GM21447 (cell line): ENCODE data around the gene EME2.
"Not testable (repeated sequence)": the region's sequence is repeated elsewhere in the genome, so short reads cannot be mapped to it uniquely, and the experiment has no call there.

Source experiments
- ATAC-seq: cut with Tn5 transposase; IDR thresholded peaks from one replicate; pipeline ENCODE4 v1.9.1; 2021; ENCODE audit not compliant: unreplicated experiment

Gene EME2, protein sequence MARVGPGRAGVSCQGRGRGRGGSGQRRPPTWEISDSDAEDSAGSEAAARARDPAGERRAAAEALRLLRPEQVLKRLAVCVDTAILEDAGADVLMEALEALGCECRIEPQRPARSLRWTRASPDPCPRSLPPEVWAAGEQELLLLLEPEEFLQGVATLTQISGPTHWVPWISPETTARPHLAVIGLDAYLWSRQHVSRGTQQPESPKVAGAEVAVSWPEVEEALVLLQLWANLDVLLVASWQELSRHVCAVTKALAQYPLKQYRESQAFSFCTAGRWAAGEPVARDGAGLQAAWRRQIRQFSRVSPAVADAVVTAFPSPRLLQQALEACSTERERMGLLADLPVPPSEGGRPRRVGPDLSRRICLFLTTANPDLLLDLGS

DNA sequence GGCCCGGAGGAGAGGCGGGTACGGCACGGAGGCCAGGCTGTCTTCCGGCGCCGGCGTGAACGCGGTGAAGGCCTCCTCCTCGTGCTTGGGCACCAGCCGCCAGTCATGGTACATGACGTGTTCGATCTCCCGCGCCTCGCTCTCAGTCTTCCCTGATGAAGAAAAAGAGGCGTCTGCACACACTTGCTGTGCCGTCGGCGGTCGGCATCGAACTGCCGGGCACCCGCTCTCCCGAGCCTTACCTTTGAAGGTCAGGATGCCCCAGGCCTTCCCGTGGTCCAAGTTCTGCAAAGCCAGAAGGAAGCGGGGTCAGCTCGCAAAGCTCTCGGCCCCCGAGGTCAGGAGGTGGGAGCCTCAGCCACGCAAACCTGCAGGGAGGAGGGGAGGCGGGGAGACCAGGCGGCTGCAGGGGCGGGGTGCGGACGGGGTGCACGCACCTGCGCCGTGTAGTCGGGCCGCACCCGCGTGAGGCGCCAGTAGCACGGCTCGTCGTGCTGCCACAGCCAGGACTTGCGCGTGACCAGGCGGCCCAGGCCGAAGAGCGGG lies at the start of gene EME2:
Gene EME2, plus strand, starts transcription at position 449 of the 546 bp plus-strand sequence. CDS start 418 bp downstream, outside the sequence.
- no peak for ATAC-seq

DNA sequence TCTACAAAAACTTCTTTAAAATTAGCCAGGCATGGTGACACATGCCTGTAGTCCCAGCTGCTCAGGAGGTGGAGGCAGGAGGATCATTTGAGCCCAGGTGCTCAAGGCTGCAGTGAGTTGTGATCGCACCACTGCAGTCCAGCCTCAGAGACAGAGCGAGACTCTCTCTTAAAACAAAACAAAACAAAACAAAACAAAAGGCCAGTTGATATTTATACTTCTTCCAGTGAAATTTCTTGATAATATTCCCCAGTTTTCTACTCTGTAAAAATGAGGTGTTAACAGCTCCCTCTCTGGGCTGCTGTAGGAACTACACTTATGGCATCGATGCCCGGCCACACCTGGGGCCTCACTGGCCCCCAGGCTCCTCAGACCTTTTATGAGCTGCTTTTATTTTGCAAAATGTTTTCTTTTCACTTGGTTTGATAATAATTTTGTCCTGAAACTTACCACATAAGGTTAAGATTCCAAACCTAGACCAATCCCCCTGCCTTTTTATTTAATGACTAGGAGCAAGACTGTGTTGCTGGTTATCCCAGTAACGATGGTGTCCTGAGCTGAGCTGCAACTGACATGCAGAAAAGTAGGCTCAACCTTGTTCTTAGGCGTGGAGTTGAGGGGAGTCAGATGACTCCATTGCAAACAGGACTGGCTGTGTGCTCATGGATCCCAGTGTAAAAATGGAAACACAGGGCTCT lies 49.0 kb upstream of the EME2 start:
- ATAC-seq, result no peak

- no peak for ATAC-seq
These were observed 48.1 kb upstream of the EME2 start for GRCh38 chr16:1724491-1724890.

DNA sequence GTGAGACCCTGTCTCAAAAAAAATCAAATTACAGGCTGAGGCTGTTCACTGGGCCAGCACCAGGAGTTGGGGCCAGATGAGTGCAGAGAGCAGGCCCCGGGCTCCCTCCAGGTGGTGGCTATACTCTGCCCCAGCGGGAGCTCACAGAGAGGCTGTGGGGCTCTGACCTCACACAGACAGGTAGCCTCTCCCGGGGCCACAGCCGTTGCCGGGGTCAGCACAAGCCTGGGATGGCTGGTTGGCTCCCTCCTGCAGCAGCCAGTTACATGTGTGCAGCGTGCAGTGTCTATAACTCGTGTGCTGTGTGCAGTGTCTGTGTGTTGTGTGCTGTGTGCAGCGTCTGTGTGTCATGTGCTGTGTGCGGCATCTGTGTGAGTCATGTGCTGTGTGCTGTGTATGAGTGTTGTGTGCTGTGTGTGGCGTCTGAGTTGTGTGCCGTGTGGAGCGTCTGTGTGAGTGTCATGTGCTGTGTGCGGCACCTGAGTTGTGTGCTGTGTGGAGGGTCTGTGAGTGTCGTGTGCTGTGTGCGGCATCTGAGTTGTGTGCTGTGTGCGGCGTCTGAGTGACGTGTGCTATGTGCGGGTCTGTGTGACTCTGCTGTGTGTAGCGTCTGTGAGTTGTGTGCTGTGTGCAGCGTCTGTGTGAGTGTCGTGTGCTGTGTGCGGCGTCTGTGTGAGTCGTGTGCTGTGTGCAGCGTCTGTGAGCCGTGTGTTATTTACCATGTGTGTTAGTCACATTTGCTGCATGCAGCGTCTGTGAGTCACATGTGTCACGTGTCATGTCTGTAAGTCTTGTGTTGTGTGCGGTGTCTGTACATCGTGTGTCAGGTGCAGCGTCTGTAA lies 45.7 kb upstream of the EME2 start:
- ATAC-seq, result no peak

- ATAC-seq, result no peak
These were observed 44.7 kb upstream of the EME2 start for GRCh38 chr16:1727651-1728624.

DNA sequence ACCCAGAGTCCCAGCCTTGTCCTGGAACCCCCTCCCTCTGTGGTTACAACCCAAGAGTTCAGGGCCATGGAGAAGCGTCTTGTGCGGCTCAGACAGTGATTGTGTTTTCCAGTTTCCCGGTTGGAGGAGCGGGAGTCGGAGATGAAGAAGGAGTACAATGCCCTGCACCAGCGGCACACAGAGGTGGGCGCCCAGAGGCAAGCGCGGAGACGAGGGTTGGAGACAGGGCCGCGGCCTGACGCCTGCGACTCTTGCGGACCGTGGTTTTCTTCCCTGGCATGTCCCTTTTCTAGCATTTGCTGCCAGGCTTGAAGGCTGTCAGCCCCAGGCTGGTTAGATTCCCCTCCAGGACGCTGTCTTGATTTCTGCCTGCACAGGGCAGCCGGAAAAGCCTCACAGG lies 43.6 kb upstream of the EME2 start:
- ATAC-seq, result no peak

DNA sequence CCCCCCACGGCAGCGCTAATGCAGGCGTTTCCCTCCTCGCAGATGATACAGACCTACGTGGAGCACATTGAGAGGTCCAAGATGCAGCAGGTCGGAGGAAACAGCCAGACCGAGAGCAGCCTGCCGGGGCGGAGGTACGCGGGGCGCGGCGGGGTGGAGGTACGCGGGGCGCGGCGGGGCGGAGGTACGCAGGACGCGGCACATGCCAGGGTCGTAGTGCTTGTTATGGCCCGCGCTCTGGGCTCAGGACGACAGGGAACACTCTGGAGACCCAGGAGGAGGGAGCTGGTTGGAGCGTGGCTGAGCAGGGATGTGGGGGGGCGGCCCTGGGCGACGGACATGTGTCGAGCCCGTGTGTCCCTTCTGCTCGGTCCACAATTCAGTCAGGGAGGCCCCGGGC lies 43.2 kb upstream of the EME2 start:
- ATAC-seq, result no peak

DNA sequence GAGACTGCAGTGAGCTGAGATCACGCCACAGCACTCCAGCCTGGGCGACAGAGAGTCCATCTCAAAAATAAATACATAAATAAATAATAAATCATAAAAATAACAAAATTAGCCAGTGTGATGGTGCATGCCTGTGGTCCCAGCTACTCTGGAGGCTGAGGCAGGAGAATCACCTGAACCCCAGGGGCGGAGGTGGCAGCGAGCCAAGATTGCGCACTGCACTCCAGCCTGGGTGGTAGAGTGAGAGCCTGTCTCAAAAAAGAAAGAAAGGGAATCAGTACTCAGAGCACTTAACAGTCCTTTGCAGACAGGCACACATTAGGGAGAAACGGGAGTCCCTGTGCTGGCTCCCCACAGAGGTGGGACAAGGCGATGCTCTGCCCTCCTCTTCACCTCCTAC lies 41.5 kb upstream of the EME2 start:
- ATAC-seq, result no peak

GRCh38 chr16:1731603-1732002 lies 41.0 kb upstream of the EME2 start:
- ATAC-seq, result no peak

GRCh38 chr16:1732071-1732470 lies 40.5 kb upstream of the EME2 start:
- no peak for ATAC-seq

DNA sequence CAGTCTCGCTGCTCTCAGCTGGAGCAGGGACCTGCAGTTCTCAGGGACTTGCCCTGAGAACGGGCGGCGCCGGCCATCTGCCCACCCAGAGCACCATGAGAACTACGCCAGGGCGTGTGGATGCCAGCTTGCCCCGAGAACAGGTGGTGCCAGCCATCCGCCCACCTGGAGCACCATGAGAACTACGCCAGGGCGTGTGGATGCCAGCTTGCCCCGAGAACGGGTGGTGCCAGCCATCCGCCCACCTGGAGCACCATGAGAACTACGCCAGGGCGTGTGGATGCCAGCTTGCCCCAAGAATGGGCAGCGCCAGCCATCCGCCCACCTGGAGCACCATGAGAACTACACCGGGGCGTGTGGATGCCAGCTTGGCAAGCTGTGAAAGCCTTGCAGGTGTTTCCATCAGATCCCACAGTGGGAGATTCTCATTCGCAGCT lies 40.0 kb upstream of the EME2 start:
- ATAC-seq, result not testable (repeated sequence)

- no peak for ATAC-seq
These were observed 38.5 kb upstream of the EME2 start for GRCh38 chr16:1734123-1734522.

DNA sequence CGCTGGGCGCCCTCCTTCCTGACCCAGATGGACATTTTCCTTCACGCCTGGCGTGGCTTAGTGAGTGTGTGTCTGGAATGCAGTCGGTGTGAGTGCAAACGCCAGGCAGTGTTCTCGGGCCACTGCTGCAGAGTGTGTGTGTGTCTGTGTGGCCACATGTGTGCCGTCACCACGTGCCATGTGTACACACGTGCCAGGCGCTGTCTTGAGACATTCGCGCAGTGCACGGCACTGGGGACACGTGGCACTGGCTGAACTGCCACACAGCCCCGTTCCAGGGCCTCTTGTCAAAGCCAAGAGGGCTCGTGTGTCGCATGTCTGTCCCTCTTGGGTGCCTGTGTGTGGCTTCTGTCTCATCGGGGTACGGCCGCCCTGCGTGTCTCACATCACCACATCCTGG lies 37.8 kb upstream of the EME2 start:
- no peak for ATAC-seq

- no peak for ATAC-seq
These were observed 32.4 kb upstream of the EME2 start for GRCh38 chr16:1740234-1740633.

GRCh38 chr16:1740781-1741490 lies 31.7 kb upstream of the EME2 start:
- ATAC-seq, result no peak

- no peak for ATAC-seq
These were observed 31.0 kb upstream of the EME2 start for GRCh38 chr16:1741553-1742165.

DNA sequence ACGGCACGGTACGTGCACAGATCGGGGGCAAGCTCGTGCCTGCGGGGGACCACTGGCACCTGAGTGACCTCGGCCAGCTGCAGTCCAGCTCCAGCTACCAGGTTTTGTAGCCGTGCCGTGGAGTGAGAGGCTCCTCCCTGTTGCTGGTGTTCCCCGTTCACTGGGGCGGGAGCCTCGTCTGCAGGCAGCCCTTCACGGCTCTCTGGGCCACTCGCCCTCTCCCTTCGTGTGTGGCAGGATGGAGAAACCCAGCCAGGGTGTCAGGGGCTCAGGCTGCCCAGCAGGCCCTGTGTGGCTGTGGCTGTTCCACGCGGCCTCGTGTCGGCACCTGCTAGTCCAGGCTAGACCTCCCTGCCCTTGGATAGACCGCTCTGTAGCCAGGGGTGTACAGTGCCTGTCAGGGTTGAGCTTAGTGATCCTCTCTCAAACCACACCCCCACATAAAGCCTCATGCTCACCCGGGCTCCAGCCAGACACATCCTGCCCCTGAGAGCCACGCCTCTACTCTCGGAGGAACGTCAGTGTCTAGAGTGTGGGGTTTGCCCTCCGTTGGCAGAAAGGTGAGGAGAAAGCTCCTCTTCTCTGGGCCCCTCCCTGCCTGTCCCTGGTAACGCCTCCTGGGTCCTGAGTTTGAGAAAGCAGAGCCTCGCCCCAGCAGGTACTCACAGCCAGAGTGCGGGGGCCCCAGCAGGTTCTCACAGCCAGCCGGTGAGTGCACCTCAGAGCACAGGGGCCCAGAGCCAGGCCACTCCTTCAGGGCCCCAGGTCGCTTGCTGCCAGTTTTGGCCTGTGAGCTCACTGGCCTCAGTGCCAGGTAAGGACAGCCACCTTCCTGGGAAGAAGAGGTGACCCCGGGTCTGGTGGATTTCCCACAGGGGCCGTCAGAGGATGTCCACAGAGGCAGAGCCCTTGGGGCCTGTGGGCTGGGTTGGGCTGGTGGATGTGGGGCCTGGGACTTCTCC lies 29.0 kb upstream of the EME2 start:
- ATAC-seq, result no peak

DNA sequence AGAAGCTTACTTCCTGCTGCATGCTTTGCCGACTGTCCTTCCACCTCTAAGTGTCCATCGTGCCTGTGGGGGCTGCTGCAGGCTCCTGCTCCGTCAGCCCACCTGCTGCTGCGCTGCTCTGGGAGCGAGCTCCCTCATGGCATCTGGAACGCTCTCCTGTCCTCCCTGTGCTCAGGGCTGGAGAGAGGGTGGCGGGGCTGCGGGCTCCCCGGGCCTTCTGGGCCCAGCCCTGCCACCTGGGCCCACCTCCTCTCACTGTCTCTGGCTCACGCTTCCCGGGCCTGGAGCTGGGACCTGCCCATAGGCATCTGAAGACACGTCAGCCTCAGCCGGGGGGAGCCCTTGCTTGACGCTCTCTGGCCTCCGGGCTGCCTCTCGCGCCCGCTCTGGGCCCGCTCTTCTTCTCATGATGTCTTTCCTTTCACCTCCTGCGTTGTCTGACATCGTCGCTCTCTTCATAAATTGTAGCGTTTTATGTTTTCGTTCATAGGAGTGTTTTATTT lies 28.2 kb upstream of the EME2 start:
- no peak for ATAC-seq
